HG02763 (cell line): ENCODE results near the gene ZBTB20.

Experiments used
- ATAC-seq: cut with Tn5 transposase; IDR thresholded peaks from one replicate; pipeline ENCODE4 v1.9.1; 2021; ENCODE audit warnings: mild to moderate bottlenecking, moderate library complexity; ENCODE audit not compliant: unreplicated experiment

Gene ZBTB20

DNA sequence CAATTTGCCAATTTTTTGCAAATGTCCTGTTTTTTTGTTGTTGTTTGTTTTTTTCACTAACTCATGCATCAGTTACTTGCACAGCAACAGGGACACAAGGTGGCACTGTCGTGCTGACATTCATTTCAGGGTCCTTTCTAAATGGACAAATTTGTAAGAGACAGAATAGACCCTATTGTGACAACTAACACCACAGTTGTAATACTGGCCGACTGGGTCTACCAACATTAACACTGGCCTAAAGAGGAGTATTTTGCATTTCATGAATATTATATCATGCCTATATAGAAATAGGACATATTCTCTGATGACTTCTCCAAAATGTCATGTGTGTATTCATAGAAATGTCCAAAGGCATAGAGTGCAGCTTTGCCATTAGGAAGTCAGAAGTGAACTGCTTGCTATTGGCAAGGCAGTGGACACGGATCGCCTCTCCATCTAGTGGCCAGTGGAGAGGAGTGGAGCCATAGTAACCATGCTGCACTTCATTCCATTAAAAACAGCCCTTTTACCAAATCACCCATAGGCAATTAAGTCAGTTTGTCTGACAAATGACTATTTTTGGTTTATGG lies 54.8 kb downstream of the ZBTB20 start:
- ATAC-seq = no peak

DNA sequence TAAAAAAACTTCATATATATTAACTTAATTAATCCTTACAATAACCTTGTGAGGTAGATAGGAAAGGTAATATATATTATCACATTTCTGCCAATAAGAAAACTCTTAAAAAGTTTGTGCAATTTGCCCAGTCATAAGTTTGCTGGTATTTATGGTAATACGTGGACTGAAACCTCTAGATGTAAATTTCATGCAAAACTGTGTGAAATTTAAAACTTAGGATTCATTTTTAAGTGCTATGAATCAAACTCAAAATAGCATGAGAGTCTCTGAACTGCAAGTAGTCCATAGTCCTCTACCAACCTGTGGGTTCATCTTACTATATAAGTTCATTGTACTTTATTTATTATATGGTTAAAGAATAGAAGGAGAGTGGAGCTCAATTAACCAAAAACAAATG lies 56.4 kb downstream of the ZBTB20 start:
- ATAC-seq = no peak

DNA sequence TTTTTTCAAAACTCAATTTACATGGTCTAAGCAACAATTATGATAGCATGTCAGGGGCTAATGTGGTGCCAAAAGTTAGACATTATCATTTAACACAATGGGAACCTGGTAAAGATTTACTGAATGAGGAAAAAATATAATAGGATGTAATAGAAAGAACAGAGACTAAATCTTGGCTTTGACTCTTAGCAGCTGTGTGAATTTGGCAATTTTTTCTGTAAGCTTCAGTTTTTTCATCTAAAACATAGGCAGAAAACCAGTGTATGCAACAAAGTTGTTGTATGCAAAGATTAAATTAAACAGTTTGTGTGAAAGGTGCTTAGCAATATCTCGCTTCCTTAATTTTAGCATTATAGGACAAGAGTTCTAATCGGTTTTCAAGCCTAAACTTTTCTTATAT lies 57.6 kb downstream of the ZBTB20 start:
- no peak for ATAC-seq

DNA sequence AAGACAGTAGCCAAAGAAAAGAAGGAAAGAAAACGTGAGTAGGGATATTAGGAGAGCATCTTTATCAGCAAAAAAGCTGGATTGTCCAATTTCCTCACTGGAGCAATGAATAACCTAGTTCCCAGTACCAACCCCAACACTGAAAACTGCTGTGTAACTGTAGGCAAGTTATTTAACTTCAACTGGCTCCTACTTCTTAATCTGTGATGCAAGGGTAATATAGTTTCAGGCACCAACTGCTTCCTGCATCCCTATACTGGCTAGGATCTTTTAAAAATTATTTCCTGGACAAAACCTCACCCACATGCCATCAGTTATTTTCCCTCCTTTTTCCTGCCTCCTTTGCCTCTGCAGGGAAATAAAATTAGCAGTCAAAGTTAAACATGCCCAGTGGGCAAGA lies 59.6 kb downstream of the ZBTB20 start:
- ATAC-seq = no peak

DNA sequence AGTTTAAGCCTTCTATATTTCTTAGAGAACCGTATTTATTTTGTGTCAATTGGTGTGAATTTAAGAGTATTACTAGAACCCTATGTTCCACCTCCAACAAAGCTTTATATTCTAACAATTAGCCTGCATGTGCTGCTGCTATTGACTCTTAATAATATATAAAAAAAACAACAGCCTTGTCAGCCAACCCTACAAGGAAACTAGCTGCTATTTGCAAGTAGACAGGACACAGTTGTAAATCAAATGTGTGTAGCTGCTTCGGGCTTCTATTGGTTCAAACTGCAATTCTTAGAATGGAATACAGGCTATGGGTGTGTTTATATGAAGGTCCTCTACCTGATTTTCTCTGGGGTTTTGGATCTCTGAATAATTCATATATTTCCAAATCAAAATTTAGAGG lies 60.7 kb downstream of the ZBTB20 start:
- no peak for ATAC-seq

DNA sequence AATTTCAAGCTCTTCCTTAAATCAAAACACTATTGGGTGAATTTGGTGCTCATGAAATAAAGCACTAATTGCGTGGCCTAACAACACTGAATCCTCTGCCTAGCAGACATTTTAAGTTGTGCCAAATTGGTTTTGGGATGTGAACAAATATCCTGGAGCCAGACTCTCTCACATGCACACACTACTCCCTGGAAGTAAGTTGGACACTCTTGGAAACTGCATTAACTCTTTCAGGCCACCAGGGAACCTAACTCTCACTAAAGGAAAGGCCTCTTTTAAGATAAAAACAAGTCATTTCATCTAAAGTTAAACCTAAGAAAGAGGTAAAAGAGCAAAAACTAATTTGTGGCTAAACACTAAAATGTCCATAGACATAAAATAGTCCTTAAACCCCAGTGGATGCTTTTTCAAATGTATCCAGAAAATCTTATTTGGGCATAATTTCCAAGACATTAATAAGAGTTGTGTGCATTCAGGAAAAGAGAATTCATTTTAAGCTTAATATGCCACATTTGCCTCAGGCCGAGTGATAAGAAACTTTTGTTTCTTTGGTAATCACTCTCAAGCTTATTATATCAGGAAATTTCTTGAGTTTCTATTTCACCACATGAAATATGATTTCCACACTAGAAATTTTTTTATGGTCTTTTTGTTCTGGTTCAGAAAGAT lies 61.8 kb downstream of the ZBTB20 start:
- ATAC-seq = no peak

DNA sequence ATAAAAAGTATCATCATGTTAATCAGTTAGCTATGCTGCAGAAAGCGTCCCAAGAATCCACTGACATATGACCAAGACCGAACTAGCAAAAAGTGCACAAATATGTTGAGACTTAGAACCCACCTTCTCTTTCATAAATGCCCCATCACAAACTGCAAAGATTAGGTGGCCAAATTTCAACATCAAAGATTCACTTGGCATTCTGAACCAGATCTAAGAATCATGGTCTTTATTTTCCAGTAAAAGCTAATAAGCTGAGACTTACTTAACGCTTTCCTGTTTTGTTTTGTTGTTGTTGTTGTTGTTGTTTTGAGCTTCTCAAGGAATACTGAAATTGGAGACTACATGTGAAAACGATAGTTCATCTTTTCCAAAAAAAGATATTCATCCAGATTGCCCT lies 62.4 kb downstream of the ZBTB20 start:
- no peak for ATAC-seq

DNA sequence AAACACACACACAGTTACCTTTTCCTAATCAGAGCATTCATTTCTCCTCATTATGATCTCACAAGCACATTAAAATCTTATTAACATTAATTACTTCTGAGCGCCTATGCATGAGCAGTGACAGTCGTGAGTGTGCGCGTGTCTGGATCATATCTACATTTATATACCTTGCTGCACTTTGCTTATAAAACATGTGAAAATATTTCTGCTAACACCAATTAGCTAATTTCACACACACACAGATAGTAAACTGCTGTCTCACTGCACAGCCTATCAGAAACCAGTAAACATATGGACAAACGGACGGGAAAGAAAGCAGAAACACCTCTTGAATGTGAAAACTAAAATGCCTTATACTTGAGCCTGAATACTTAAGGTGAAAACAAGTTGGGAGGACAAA lies 64.8 kb downstream of the ZBTB20 start:
- no peak for ATAC-seq

DNA sequence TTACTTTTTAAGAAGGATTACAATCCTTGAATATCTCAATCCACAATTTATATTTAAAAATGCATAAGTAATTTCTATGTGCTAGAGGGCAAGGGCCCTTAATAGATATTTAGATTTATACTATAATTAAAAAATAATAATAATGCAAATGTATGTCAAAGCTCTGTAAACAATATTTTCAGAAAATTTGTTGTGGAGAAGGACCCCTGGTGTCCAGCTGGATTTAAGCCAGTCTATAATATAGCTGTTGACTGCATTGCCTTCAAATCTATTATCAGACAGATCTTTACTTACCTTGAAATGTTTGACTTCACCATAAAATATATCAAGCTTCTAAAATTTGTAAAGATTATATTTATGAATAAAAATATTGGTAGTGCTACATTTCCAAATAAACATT lies 65.6 kb downstream of the ZBTB20 start:
- no peak for ATAC-seq

DNA sequence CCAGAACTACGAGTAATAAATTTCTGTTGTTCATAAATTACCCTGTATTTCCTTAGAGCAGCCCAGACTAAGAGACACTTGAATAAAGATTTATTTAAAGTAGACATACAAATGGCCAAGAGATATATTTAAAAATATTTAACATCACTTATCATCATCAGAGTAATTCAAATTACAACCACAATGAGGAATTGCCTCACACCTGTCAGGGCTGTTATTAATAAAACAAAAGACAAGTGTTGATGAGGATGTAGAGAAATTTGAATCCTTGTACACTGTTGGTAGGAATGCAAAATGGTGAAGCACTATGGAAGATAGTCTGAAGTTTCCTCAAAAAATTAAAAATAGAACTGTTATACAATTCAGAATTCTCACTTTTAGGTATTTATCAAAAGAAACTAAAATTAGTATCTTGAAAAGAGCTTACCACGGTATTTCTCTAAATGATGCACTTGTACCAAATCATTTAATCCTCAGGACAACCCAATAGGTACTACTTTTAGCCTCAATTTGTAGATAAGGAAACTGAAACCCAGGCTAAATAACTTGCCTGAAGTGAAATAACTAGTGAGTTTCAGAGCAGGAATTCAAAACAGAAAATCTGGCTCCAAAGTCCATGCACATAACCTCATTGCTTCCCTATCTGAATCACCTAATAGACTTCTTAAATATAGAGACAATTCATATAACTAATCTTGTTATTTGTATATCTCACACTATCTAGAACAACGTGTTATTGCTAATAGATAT lies 69.4 kb downstream of the ZBTB20 start:
- no peak for ATAC-seq

DNA sequence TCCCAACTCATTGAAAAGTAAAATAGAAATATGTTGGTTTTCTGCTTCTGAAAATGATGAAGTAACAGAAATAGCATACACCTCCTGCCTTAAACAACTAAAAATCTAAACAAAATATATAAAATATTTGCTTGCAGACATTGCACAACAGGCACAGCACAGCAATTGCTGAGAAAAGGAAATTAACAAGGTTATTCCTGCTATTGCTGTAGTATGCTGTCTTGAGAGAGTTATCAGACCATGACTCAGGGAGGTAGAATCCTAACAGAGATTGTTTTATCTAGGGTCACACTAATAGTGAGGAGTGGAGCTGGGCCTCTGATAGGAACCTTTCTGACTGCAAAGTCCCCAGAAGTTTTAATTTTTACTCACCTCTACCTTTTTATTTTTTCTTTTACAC lies 72.6 kb downstream of the ZBTB20 start:
- no peak for ATAC-seq

DNA sequence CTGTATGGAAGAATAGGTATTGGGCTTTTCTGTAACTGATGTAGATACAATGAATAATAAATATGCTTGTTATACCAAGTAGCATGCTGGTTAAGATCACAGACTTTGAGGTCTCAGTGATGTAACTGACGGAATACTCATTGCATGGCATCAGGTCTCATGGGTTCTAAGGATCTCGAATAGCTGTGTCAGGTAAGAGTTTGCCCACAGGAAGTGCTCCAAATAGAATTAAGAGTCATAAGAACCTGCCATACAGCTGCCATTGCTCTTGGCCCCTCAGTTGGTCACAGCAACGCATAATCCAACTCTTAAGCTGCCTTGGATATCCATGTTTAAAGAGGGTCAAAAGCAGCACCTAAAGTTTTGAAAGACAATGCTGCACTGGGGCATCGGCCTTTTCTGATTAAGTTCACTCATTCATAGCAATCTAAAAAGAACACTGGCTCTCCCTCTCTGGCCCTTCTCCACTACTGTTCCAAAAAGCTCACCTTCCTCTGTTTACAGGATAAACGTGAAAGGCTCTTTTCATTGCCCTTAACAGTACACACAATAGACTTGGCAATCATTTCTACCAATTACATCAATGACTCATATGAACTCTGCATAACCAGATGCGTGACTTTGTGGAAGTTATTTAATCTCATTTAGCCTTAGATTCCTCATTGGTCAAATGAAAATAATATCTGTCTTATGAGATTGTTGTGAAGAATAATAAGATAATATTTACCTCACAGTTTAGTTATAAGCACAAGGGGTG lies 74.6 kb downstream of the ZBTB20 start:
- ATAC-seq = no peak

DNA sequence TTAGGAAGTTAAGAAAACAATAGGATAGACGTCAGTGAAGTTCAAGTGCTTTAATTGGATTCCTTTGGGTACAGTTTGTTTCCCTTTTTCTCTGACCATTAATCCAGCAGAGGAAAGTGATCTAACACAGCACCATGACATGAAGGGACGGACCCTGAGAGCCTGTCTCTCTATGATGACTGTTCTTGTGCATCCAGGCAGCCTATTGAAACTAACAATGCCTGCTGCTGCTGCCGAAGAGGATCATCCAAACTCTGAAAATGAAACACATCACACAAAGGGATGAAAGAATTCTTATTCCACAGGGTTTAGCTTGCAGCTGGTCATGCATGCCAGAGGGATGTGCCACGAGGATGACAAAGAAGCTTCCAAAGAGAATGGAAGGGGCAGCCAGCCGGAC lies 75.5 kb downstream of the ZBTB20 start:
- ATAC-seq = no peak

DNA sequence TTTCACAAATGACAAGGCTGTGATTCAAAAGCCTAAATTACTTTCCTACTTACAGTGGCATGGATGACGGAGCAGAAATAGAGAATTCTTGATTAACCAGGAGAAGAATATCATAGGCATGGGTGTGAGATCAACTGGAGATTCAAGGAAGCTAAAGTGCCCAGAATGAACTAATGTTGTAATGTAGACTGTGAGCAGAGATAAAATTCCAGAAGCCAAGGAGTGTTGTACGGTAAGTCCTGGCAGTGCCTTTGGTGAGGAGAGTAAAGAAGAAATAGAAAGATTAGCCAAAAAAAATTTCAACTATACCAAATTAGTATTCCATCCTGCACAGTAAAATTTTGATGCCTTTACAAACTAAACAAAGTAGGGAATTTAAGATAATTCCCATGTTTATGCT lies 75.9 kb downstream of the ZBTB20 start:
- ATAC-seq = no peak

DNA sequence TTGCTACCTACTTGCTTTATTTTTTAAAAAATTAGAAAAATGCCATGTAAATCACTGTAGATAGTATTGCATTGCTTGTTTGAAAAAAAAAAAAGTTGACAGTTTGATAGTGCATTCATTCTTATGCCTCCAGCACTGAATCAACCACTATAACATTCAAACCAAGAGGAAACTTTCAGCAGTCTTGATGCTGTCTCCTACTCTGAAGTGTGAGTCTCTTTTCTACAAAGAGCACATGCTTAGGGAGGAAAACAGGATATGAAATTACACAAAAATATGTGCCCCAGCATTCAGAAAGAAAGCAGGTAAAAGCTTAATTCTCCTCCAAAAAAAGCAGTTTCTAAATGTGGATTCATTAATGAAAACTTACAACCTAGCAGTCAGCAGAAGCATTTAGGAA lies 78.3 kb downstream of the ZBTB20 start:
- no peak for ATAC-seq

DNA sequence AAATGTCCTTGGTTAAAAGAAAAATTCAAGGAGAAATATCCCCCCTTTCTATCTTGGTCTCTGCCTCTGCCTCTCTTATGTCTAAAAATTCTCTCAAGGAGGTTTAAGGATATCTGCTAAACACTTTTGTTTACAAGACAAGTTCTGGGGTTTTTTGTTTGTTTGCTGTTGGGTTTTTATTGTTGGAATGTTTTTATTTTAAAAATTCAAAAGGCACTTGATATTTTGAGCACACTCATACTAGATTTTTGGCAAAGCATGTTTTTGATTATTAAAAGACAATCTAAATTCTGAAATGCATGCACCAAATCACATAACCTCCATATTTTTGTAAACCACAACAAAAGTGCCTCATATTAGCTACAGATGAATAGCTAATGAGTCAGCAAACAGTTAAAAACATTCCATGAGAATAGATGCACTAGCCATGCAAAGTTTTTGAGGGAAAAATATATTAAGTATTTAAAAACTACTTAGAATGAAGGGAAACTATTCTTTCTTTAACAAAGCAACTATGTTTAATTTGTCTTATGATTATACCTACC lies 84.6 kb downstream of the ZBTB20 start:
- no peak for ATAC-seq

DNA sequence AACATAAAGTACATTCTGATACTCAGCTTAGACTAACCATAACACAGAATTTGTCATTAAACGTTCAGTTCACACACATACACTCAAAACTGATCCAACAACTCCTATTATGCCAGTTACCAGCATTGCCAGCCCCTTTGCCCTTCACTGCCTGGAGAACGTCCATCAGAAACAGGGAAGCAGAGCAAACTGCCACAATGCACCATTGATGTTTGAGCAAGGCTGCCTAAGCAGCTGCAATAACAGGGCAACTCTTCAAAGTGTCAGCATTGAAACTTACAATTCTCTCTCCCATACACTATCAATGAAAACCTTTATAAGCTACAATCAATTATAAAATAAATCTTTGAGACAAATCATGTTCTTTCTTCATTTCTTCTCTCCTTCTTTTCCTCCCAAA lies 85.1 kb downstream of the ZBTB20 start:
- ATAC-seq = no peak

DNA sequence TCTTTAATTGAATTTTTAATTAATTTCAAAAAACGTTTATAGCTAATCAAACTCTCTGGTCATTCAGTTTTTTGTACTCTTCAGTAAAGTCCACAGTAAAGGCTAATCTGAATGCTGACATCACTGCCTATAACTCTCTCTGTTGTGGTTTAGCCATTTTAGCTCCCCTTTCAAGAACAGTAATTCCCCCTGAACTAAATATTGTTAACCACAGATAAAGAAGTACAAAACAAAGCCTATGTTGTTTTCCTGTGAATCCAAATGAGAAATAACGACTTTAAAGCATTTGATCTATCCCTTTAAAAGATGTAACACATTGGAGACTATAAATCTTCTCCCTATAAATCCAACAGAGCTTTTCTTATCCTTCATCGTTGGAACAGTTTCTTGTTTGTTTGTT lies 94.2 kb downstream of the ZBTB20 start:
- no peak for ATAC-seq

DNA sequence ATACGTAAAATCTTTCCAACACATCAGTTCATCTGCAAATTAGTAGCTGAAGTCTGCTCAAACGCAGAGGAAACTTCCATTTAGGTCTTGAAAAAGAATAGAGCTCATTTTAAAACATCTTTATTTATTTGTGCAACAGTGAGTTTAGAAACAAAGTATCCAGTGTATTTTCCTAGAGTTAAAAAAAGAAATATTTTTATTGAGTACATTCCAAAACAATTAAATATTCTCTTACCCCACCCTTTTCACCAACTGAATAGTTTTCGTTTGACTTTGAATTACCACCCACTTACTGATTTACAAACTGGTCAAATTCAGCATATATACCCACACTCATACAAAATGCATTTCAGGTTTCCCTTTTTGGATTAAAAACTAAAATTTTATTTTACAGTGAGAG lies 104.7 kb downstream of the ZBTB20 start:
- ATAC-seq = no peak

DNA sequence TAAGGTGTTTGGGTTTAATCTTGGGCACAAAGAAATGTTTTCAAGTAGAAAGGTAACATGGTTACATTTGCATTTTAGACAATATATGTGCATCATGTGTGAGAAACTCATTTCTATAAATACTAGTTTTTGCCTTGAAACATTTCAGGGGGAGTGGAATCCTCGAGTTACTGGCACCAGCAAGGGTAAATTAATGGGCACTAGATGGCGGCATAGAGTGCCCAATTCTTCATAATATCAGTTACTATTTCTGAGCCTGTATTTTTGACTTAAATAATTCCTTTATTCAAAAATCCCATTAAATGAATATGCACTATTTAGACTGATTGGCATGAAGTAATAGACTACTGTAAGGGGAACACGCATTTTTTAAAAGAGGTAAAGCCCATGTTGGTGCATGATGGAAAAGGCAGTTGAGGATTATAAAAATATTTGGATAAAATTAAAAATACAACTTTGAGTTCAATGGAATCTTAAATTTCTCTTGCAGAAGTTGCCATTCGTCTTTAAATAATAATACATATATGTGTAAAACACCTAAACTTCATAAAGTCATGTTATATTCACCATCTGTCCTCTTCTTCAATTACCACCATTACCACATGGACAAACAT lies 106.3 kb downstream of the ZBTB20 start:
- ATAC-seq = no peak

DNA sequence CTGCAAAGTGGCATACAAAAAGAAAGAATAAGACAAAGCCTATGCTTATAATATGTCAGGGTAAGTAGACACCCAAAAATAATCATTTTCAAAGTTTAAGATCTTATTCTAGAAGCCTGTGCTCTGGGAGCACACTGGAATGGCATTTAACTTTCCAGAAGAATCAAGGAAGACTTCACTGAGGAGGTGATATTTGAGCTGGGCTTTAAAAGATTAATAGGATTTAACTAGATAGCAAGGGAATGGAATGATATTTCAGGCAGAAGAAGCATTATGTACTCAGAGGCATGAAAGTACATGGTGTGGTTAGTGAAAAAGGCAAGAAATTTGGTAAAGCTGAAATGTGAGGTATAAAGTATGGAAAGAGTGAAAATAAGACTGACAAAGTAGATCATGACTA lies 106.8 kb downstream of the ZBTB20 start:
- no peak for ATAC-seq
